MM.1S (cell line): ENCODE data around the gene GRIK1.

Source experiments
- DNase-seq: peaks from one replicate; pipeline ENCODE4 v3.0.0-alpha.2; 2015
- H2AFZ ChIP-seq: fragments of 300-600 bp; sonication (generic); 2 replicates; pipeline ENCODE4 v1.6.0; 2016; ENCODE audit warnings: antibody characterized with exemption, low read length
- H3F3A ChIP-seq: fragments of 300-600 bp; sonication (generic); 2 replicates; pipeline ENCODE4 v1.6.1; 2016; ENCODE audit warnings: mild to moderate bottlenecking, antibody characterized with exemption, low read length, moderate library complexity, mixed read lengths; ENCODE audit not compliant: insufficient read depth
- H3K27ac ChIP-seq: fragments of 300-600 bp; sonication (generic); 2 replicates; pipeline ENCODE4 v1.5.1; 2016; ENCODE audit warnings: mild to moderate bottlenecking, low read length
- H3K27me3 ChIP-seq: fragments of 300-600 bp; sonication (generic); replicated peaks from 2 replicates; pipeline ENCODE4 v1.6.0; 2016; ENCODE audit warnings: low read length; ENCODE audit not compliant: insufficient read depth
- H3K36me3 ChIP-seq: fragments of 300-600 bp; sonication (generic); replicated peaks from 2 replicates; pipeline ENCODE4 v1.6.1; 2016; ENCODE audit warnings: mild to moderate bottlenecking, low read length, mixed read lengths; ENCODE audit not compliant: insufficient read depth
- H3K4me1 ChIP-seq: fragments of 300-600 bp; sonication (generic); 2 replicates; pipeline ENCODE4 v1.6.1; 2016; ENCODE audit warnings: low read length, mixed read lengths
- H3K4me2 ChIP-seq: fragments of 300-600 bp; sonication (generic); 2 replicates; pipeline ENCODE4 v1.6.0; 2016; ENCODE audit warnings: low read depth, low read length
- H3K4me3 ChIP-seq: fragments of 300-600 bp; sonication (generic); 2 replicates; pipeline ENCODE4 v1.5.1; 2016; ENCODE audit warnings: low read length, mixed read lengths
- H3K79me2 ChIP-seq: fragments of 300-600 bp; sonication (generic); 2 replicates; pipeline ENCODE4 v1.6.1; 2016; ENCODE audit warnings: mixed run types, low read length, mixed read lengths
- H3K9ac ChIP-seq: fragments of 300-600 bp; sonication (generic); 2 replicates; pipeline ENCODE4 v1.6.1; 2016; ENCODE audit warnings: low read length, mixed read lengths
- H3K9me2 ChIP-seq: fragments of 300-600 bp; sonication (generic); replicated peaks from 2 replicates; pipeline ENCODE4 v1.6.1; 2016; ENCODE audit warnings: mild to moderate bottlenecking, low read length, mixed read lengths; ENCODE audit not compliant: insufficient read depth
- H3K9me3 ChIP-seq: fragments of 300-600 bp; sonication (generic); replicated peaks from 2 replicates; pipeline ENCODE4 v1.6.1; 2016; ENCODE audit warnings: mild to moderate bottlenecking, low read length, mixed read lengths; ENCODE audit not compliant: insufficient read depth
- H4K20me1 ChIP-seq: fragments of 300-600 bp; sonication (generic); 2 replicates; pipeline ENCODE4 v1.6.1; 2016; ENCODE audit warnings: mild to moderate bottlenecking, low read length, moderate library complexity, mixed read lengths; ENCODE audit not compliant: insufficient read depth
- CTCF ChIP-seq: fragments of 300-600 bp; sonication (generic); IDR thresholded peaks from 2 replicates; pipeline ENCODE4 v1.5.1; 2016; ENCODE audit warnings: antibody characterized with exemption, low read length, mixed read lengths
- EZH2 ChIP-seq: fragments of 300-600 bp; sonication (generic); optimal IDR thresholded peaks from 2 replicates; pipeline ENCODE3; 2017; ENCODE audit warnings: low read depth, mild to moderate bottlenecking, antibody characterized with exemption, low read length, mixed read lengths
- EZH2phosphoT487 ChIP-seq: fragments of 300-600 bp; sonication (generic); IDR thresholded peaks from 2 replicates; pipeline ENCODE4 v1.6.1; 2018; ENCODE audit warnings: antibody characterized with exemption, low read length

Gene GRIK1

GRCh38 chr21:29749223-29749622 lies 190.6 kb downstream of the GRIK1 start:
- Histone ChIP-seq H3K79me2 (no peaks in the 10 kb centered on the region), H3K9ac (no peak overlapping the region), H3K36me3 (no peaks in the 10 kb centered on the region), H2AFZ (no peak overlapping the region), H3F3A (no peaks in the 10 kb centered on the region), H4K20me1 (no peaks in the 10 kb centered on the region), H3K4me3 (no peak overlapping the region), H3K4me1 (no peaks in the 10 kb centered on the region), H3K4me2 (no peak overlapping the region), H3K9me2 (no peaks in the 10 kb centered on the region), H3K9me3 (no peaks in the 10 kb centered on the region), H3K27me3 (no peaks in the 10 kb centered on the region), H3K27ac (no peak overlapping the region)
- DNase-seq: no peak
- no peak for TF ChIP-seq EZH2phosphoT487
- TF ChIP-seq CTCF: no peak
- TF ChIP-seq EZH2: no peak

- Histone ChIP-seq H3K79me2 (no peaks in the 10 kb centered on the region), H4K20me1 (no peaks in the 10 kb centered on the region), H2AFZ (no peak overlapping the region), H3K9me2 (no peaks in the 10 kb centered on the region), H3K27ac (no peak overlapping the region), H3F3A (no peaks in the 10 kb centered on the region), H3K4me3 (no peak overlapping the region), H3K36me3 (no peaks in the 10 kb centered on the region), H3K4me2 (no peak overlapping the region), H3K9ac (no peak overlapping the region), H3K27me3 (no peaks in the 10 kb centered on the region), H3K9me3 (no peaks in the 10 kb centered on the region), H3K4me1 (no peaks in the 10 kb centered on the region)
- TF ChIP-seq EZH2phosphoT487: no peak
- no peak for TF ChIP-seq EZH2
- no peak for TF ChIP-seq CTCF
- DNase-seq: no peak
Measured at GRCh38 chr21:29748391-29749167, 191.2 kb downstream of the GRIK1 start.

- Histone ChIP-seq H3K4me2 (no peak overlapping the region), H3K4me1 (no peaks in the 10 kb centered on the region), H4K20me1 (no peaks in the 10 kb centered on the region), H3K36me3 (no peaks in the 10 kb centered on the region), H2AFZ (no peak overlapping the region), H3K27me3 (no peaks in the 10 kb centered on the region), H3K9ac (no peak overlapping the region), H3K9me3 (no peaks in the 10 kb centered on the region), H3K79me2 (no peaks in the 10 kb centered on the region), H3K4me3 (no peak overlapping the region), H3F3A (no peaks in the 10 kb centered on the region), H3K9me2 (no peaks in the 10 kb centered on the region), H3K27ac (no peak overlapping the region)
- no peak for DNase-seq
- no peak for TF ChIP-seq CTCF
- TF ChIP-seq EZH2phosphoT487: no peak
- no peak for TF ChIP-seq EZH2
Measured at GRCh38 chr21:29741761-29742160, 198.0 kb downstream of the GRIK1 start.
